HG03135 (cell line): ENCODE results near the gene PEX6.
"Not testable (repeated sequence)": the region's sequence is repeated elsewhere in the genome, so short reads cannot be mapped to it uniquely, and the experiment has no call there.

ENCODE experiments used
- ATAC-seq: cut with Tn5 transposase; IDR thresholded peaks from one replicate; pipeline ENCODE4 v1.9.1; 2021; ENCODE audit warnings: mild to moderate bottlenecking, moderate library complexity; ENCODE audit not compliant: unreplicated experiment

PEX6 gene

GRCh38 chr6:42968126-42968701 is 10.8 kb downstream of the PEX6 start:
- ATAC-seq: no peak

GRCh38 chr6:42967228-42967627 is 11.8 kb downstream of the PEX6 start:
- no peak for ATAC-seq

- ATAC-seq: no peak
These were observed 12.4 kb downstream of the PEX6 start for GRCh38 chr6:42966571-42966970.

- ATAC-seq: no peak
These were observed 15.0 kb downstream of the PEX6 start for GRCh38 chr6:42963855-42964605.

GRCh38 chr6:42963179-42963854 is 15.7 kb downstream of the PEX6 start:
- no peak for ATAC-seq

GRCh38 chr6:42962502-42963178 is 16.3 kb downstream of the PEX6 start:
- no peak for ATAC-seq

GRCh38 chr6:42962096-42962495 is 16.9 kb downstream of the PEX6 start:
- ATAC-seq: no peak

- no peak for ATAC-seq
These were observed 17.9 kb downstream of the PEX6 start for GRCh38 chr6:42961020-42961470.

- no peak for ATAC-seq
These were observed 18.6 kb downstream of the PEX6 start, which contains the start of gene GNMT for GRCh38 chr6:42960243-42961019. Gene GNMT, plus strand, starts transcription at chr6:42960754. Its CDS starts 14 bp downstream, at chr6:42960768.

- ATAC-seq: no peak
These were observed 19.1 kb downstream of the PEX6 start for GRCh38 chr6:42959917-42960242.

- no peak for ATAC-seq
These were observed 20.9 kb downstream of the PEX6 start for GRCh38 chr6:42958125-42958524.

GRCh38 chr6:42954405-42954804 is 24.6 kb downstream of the PEX6 start:
- not testable (repeated sequence) for ATAC-seq

GRCh38 chr6:42952389-42952788 is 26.6 kb downstream of the PEX6 start:
- ATAC-seq: no peak

- no peak for ATAC-seq
These were observed 31.0 kb downstream of the PEX6 start for GRCh38 chr6:42947950-42948349.

- no peak for ATAC-seq
These were observed 36.5 kb downstream of the PEX6 start for GRCh38 chr6:42942444-42942843.

- not testable (repeated sequence) for ATAC-seq
These were observed 37.6 kb downstream of the PEX6 start for GRCh38 chr6:42941356-42941755.

- ATAC-seq: no peak
These were observed 38.4 kb downstream of the PEX6 start for GRCh38 chr6:42940493-42941045.

GRCh38 chr6:42939810-42940167 is 39.2 kb downstream of the PEX6 start:
- no peak for ATAC-seq

GRCh38 chr6:42938987-42939809 is 39.8 kb downstream of the PEX6 start:
- ATAC-seq: no peak

- no peak for ATAC-seq
These were observed 40.6 kb downstream of the PEX6 start for GRCh38 chr6:42938428-42938796.
